Lower leg skin (tissue), 4 donors: Measurements from ENCODE around the gene MAN2A2. TPM values are rescaled to one million over a fixed set of nuclear protein-coding genes. Genes with fewer than 3 reads are reported as not detected.

Experiments
- DNase-seq, 2 donors: peaks; one replicate each; pipeline ENCODE4 v3.0.0-alpha.2; 2019; ENCODE audit warnings: low spot score in 2 of 2
- H3K4me3 ChIP-seq: fragments of 200-600 bp; sonication (generic); 2 replicates; pipeline ENCODE4 v1.5.1; 2017; ENCODE audit warnings: mild to moderate bottlenecking, low read depth; ENCODE audit not compliant: poor library complexity, severe bottlenecking
- CTCF ChIP-seq, 3 donors: fragments of 450-650 bp; IDR thresholded peaks; one replicate each; pipeline ENCODE4 v1.5.1; 2016; ENCODE audit warnings: antibody characterized with exemption in 3 of 3, mild to moderate bottlenecking in 3 of 3, moderate library complexity in 2 of 3
- POLR2A ChIP-seq, 2 donors: fragments of 450-650 bp; IDR thresholded peaks; one replicate each; pipeline ENCODE4 v1.6.1; 2016 to 2017; ENCODE audit warnings: antibody characterized with exemption in 2 of 2, mild to moderate bottlenecking in 1 of 2, moderate library complexity in 1 of 2
- WGBS, 2 donors: methylation state at CpG; one replicate each; pipeline ENCODE4 v1.1.5; 2018; 5-methylcytosine and 5-hydroxymethylcytosine counted together
- intact Hi-C: fragments of 100-400 bp; cut with DNase I; formaldehyde crosslinking; loops from one replicate; pipeline ENCODE4 v1.15.0; 2023; ENCODE audit warnings: low total_unique reads
- total RNA-seq, 4 donors: library from RNA; depleted of rRNA; stranded (reverse); fragments of >200 nt; gene quantifications; one replicate each; pipeline ENCODE4 v1.1.0, GENCODE V29; 2016

MAN2A2 gene
- total RNA-seq, 4 donors from 2014 or later: 21.8 to 43.5 (median 27.4) TPM

GRCh38 chr15:90860450-90860849 lies 42.7 kb upstream of the MAN2A2 start:
- 77 to 79% methylated on average over 7 of the region's 7 CpGs for WGBS, 2 donors
- DNase-seq: no peak

GRCh38 chr15:90860942-90861675 lies 42.0 kb upstream of the MAN2A2 start:
- no peak overlapping the region for H3K4me3 ChIP-seq
- intact Hi-C loops: no loop called here
- DNase-seq: no peak
- TF ChIP-seq CTCF (IDR thresholded peaks at IDR 0.05) (no peak), POLR2A (IDR thresholded peaks at IDR 0.05) (no peak)
- 78 to 88% methylated on average over 14 of the region's 14 CpGs for WGBS, 2 donors

More at GRCh38 chr15:90860450-90860849, 42.7 kb upstream of the MAN2A2 start:
- TF ChIP-seq CTCF (IDR thresholded peaks at IDR 0.05): no peak
- TF ChIP-seq POLR2A (IDR thresholded peaks at IDR 0.05): no peak
- intact Hi-C loops: no loop called here
- H3K4me3 ChIP-seq: no peak overlapping the region

GRCh38 chr15:90862487-90862886 lies 40.6 kb upstream of the MAN2A2 start:
- TF ChIP-seq CTCF (IDR thresholded peaks at IDR 0.05) (no peak), POLR2A (IDR thresholded peaks at IDR 0.05) (no peak)
- WGBS, 2 donors: 89 to 91% methylated on average over 6 of the region's 6 CpGs
- no peak overlapping the region for H3K4me3 ChIP-seq
- DNase-seq: no peak
- intact Hi-C loops: no loop called here

- DNase-seq: no peak
- intact Hi-C loops: no loop called here
- TF ChIP-seq POLR2A (IDR thresholded peaks at IDR 0.05): no peak
- no peak for TF ChIP-seq CTCF (IDR thresholded peaks at IDR 0.05)
- 61 to 69% methylated on average over 5 of the region's 5 CpGs for WGBS, 2 donors
- no peak overlapping the region for H3K4me3 ChIP-seq
Observed at GRCh38 chr15:90862964-90863778, 39.9 kb upstream of the MAN2A2 start.

- no peak for TF ChIP-seq POLR2A (IDR thresholded peaks at IDR 0.05)
- TF ChIP-seq CTCF (IDR thresholded peaks at IDR 0.05): no peak
- intact Hi-C loops: no loop called here
- 83 to 90% methylated on average over 4 of the region's 4 CpGs for WGBS, 2 donors
Observed at GRCh38 chr15:90863987-90864386, 39.1 kb upstream of the MAN2A2 start.

More at GRCh38 chr15:90863987-90864386, 39.1 kb upstream of the MAN2A2 start:
- H3K4me3 ChIP-seq: no peak overlapping the region
- DNase-seq: no peak
